ENCODE data around the gene SF3B1.
"Not testable (repeated sequence)": the region's sequence is repeated elsewhere in the genome, so short reads cannot be mapped to it uniquely, and the experiment has no call there.

The SF3B1 gene

DNA sequence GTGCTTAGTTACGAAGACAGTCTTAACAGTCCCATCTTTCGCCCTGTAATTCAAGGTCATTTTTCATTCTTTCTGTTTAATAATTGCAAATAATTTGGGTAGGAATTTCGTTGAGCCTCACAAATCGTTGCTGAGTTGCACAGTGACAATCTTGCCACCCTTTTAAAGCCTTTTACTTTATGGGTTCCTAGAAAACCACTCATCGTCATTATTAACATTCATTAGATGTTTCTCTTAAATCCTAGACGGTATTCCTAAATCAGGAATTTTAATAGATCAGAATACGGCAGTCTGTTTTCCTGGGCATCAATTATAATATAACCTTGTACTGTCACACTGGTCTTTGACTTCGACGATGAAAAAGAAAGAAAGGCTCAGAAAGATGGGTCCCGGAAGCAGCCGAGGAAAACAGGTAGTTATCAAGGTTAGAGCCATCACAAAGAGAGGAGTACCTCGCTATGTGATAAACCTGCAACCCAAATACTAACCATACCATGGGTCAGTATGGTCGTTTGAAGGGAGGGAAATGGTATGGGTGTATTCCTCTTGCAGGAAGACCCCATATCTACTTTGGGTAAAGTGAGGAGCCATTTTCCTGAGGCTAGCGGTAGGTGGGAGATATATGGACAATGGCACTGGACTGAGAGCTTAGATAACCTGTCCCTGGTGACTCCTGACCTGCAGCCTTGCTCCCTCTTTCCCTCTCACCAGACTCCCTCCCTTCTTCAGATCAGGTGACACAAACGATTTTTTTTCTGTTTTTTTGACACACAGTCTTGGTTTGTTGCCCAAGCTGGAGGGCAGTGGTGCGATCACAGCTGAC, 981 bp upstream of the SF3B1 start:
- DNase-seq = no peak

DNA sequence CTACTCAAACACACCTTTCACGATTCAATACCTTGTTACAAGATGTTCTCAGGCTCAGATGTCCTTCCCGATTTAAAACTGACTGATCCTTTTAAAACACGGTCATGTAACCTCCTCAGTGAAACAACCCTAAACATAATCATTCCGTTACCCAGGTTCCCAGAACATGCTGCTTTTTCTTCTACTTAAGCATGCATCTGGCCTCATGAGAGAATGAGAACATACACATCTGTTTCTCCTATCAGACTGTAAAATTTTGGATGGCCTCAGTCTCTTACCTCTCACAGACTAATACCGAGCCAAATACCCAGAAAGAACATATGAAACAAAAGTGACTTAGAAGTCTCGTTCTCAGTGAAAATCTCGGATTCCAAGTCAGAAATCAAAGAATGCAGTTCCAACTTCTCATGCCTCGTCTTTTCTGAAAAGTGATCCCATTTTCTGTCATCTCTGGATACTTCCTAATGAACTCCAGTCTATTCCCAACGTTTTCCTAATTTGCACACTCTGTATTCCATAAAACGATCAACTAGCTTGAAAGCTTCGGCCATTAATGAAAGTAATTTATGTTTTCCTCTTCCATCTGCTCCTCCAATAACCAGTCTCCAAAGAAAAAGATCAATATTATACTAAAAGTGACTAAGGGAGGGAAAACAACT, 919 bp downstream of the SF3B1 start:
- DNase-seq = no peak

DNA sequence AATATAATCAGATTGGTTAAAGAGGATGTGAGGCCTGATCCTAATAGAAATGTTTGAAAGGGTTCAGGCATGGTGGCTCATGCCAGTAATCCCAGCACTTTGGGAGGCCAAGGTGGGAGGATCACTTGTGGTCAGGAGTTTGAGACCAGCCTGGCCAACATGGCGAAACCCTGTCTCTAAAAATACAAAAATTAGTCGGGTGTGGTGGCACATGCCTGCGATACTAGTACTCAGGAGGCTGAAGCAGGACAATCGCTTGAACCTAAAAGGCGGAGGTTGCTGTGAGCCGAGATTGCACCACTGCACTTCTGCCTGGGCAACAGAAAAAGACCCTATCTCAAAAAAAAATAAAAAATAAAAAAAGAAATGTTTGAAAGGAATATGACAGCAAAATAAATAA, 2.3 kb downstream of the SF3B1 start:
- not testable (repeated sequence) for DNase-seq

DNA sequence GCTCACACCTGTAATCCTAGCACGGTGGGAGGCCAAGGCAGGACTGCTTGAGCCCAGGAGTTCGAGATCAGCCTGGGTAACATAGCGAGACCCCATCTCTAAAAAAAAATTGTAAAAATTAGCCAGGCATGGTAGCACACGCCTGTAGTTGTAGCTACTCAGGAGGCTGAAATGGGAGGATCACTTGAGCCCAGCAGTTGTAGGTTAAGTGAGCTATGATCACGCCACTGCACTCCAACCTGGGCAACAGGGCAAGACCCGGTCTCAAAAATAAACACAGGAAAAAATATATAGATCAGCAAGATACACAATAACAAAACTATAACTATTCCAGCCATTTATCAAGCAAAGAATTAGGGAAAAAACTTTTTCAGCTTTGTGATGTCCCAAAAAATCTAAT, 3.0 kb downstream of the SF3B1 start:
- no peak for DNase-seq

DNA sequence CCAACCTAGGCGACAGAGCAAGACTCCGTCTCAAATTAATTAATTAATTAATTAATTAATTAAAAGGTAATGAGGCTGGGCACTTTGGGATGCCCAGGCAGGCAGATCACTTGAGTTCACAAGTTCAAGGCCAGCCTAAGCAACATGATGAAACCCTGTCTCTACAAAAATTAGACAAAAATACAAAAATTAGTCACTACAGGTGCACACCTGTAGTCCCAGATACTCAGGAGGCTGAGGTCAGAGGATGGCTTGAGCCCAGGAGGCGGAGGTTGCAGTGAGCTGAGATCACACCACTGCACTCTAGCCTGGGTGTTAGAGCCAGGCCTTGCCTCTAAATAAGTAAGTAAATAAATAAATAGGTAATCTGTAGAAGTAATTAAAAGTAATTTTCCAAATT, 6.8 kb downstream of the SF3B1 start:
- DNase-seq = no peak

DNA sequence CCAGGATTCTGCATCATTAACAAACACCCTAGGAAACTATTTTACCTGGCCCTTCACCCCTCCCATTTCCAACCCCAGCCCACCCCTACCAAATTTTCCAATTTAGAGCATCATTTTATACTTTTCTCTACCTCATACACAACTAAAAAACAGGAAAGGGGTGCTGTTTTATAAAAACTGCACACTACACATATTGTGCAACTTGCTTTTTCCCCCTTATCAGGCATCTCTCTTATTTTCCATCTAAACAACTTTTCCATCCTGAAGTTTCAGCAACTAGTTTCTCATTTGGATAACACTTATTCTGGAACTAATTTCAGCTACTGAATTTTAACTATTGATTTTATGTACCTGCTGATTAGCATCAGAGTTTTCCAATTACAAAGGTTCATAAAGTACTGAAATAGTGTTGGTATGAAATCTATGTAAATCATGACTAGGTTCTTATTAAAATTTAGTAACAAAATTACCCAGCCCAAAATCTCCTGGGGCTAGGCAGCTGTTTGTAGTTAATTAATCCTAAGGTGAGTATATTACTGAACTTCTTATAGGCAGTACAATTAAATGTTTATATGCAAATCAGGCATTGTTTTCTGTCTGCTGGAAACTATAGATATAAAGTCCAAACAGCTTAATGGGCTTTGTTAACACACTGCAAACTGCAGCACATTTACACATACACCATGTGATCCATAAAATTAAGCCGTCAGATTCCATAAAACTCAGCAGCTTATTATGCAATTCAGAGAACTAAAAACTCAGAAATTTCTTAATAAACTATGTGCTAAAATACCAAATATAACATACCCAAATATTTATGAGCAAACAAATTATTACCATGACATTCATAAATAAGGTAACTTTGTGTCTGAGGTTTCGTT, 7.9 kb downstream of the SF3B1 start:
- no peak for DNase-seq

DNA sequence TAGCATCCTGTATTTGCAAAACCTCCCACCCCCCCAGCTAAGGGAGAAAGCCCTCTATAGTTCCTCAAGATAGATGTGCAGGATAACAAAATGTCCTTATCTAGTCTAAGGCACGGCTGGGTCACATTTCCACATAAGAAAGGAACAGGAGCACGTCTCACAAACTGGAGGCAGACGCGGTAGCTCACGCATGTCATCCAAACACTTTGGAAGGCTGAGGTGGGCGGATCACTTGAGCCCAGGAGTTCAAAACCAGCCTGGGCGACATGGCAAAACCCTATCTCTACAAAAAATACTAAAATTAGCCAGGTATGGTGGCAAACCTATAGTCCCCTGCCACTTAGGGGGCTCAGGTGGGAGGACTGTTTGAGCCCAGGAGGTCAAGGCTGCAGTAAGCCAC, 9.3 kb downstream of the SF3B1 start:
- no peak for DNase-seq

DNA sequence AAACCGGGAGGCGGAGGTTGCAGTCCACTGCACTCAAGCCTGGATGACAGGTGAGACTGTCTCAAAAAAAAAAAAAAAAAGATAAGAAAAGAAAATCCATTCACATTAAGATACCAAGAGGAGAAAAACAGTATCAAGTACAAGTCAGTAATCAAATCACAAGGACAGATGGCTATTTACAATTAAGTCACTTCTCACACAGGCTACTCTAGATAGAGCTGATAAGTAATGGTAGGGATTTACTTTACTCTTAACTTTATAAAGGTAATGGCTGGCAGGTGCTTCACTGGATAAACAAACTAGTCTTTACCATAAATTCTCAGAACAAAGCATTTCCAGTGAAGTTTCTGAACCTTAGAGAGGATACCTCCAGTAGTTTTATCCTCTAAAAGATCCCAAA, 11.5 kb downstream of the SF3B1 start:
- DNase-seq = no peak

DNA sequence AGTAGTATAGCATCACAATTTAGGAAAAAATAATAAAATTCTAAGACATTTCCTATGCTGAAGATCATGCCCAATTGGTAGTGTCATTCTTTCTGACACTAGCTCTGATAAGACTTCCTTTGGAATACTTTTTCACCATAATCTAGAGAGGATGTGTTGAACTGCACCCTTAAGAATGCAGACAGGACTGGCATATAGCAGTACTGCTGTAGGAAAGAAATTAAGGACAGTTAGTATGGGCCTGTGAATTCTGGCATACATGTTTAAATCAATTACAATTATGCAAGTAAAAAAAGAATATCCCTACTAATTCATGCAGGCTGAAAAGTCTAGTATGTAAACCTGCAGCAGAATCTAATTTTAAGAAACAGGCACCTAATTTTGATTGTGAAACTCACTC, 15.4 kb downstream of the SF3B1 start:
- no peak for DNase-seq

DNA sequence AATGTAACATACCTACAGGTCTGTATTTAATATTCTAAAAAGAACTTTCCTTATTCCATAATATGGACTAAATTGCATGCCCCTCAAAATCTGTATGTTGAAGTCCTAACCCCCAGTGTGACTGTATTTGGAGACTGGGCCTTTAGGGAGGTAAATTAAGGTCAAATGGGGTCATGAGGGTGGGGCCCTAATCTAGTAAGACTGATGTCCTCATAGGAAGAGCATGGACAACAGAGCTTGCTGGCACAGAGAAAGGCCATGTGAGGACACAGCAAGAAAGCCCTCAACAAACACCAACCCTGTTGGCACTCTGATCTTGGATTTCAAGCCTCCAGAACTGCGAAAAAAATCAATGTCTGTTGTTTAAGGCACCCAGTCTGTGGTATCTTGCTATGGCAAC, 18.6 kb downstream of the SF3B1 start:
- DNase-seq = no peak

DNA sequence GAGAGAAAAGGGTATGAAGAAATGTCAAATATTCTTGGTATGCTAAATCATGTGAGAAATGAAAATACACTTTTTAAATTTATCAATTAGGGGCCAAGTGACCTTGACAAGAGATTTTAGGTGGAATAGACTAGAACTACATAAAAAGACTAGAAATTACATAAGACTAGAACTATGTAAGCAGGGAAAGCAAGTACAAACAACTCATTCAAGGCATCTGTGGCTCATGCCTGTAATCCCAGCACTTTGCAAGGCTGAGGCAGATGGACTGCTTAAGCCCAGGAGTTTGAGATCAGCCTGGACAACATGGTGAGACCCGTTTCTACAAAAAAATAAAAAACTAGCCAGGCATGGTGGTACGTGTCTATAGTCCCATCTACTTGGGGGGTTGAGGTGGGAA, 20.3 kb downstream of the SF3B1 start:
- DNase-seq = no peak

DNA sequence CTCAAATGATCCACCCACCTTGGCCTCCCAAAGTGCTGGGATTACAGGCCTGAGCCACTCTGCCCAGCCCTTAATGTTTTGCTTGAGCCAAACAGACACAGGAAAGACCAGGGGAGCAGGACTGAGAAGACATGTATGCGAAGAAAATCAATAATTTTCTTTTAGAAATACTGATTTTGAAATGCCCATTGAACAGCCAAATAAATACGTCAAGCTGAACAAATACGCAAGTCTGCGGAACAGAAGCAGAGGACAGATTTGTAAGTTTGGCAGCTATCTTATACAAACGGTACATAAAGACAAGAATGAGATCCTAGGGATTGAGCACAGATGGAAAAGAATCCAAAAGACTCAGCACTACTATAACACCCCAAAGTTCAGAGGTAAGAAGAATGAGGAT, 20.8 kb downstream of the SF3B1 start:
- no peak for DNase-seq

DNA sequence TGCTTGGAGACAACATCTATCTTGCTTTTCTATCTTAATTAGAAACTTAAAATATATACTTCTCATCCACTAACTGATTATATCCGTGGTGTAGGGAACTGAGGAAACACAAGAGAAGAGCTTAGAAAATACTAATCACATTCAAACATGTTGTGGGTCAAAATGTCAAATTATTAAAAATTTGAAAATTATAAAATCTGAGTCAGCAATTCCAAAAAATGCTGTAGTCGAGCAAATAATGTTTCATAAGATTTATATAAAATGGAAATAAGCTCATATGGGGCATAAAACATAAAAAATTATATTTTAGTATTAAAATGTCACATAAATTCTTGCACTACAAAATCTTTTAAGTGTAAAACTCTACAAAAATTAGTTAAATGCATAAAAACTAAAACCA, 29.2 kb downstream of the SF3B1 start:
- no peak for DNase-seq

DNA sequence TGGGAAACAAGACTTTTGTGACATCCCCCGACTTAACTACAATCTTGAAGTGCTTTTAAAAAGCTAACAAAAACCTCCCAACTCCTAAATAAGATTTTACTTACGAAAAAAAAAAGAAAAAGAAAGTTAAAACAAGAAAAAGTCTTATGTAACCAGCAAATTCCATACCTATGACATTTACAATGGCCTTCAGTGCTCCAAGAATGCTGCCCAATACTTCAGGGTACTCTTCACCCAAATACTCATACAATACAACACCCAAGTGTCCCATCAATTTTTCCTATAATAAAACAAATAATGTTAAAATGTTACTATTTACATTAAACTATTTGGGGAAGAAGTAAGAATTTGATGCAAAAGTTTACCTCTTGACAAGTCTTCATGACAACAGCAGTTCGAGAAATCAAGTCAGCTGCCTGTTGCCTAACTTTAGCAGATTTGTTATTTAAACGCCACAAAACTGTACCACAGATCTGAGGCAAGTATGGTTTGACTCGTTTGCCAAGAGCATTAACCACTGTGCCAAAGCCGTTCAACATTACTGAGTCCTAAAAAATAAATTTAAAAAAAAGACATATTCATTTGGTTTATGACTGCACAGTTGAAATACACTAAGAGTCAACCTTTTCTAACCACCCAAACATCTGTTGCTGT, 34.8 kb downstream of the SF3B1 start:
- no peak for DNase-seq

DNA sequence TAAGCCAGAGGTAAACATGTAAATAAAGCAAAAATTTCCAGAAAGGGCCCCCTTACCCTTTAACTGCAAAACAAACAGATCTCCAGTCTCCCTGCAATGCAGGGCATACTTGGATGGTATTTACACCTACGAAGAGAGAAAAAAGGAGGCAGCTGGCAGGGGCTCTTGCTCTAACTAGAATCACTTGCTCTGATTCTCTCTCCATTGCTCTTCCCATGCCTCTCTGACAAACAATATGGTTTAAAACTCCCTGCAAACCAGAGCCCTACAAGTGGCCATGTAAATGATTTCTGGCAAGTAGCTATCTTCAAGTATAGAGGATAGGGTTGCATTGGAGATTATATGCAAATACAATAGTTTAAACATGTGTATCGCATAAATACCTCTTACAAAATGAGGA, 35.9 kb downstream of the SF3B1 start:
- no peak for DNase-seq

DNA sequence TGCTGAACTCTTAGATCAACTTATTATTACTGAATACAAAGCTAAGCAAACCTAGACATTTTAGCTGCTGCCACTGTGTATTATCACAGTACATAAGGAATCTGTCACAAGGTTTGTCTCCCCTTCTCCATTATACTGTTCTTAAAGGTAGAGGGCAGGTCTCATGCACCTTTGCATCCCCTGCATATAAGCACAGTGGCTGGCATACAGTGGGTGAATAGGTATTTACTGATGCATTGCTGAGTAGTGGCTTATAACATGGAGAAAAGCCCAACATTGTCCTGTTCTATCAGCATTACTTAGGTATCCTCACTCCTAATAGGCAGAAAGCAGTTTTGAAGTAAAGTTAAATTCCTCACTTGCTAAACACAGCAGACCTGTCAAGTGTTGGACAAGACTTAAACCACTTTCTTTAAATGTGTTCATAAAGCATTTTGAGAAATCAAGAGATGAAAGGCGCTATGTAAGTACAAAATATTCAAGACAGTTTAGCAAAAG, 43.6 kb downstream of the SF3B1 start:
- DNase-seq = no peak

DNA sequence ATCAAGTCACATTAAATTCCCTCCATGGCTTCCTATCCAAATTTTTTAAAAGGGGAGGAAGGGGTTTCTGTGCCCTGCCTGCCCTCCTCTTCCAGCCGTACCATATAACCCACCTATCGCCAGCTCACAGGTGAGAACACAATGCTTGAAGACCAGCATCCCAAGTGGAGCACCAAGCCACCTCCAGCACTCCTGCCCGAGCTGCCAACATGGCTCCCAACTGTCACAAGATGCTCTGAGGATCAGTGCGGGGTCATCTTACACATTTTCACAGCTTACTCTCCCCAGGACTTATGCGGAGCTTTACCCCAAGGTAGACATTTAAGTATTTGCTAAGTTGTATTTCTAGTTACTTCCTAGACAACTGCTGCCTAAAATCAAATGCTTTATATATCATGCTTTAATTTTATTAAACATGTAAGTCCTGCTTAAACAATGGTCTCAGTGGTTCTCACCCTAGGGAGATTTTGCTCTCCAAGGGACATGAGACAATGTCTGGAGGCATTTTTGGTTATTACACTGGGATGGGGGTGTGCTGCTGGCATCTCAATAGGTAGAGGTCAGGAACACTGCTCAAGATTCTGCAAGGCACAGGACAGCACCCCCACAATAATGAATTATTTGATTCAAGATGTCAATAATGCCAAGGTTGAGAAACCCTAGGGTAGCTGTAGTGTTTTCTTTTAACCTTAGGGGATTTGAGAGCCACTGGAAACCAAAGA, 45.8 kb downstream of the SF3B1 start:
- DNase-seq = no peak

DNA sequence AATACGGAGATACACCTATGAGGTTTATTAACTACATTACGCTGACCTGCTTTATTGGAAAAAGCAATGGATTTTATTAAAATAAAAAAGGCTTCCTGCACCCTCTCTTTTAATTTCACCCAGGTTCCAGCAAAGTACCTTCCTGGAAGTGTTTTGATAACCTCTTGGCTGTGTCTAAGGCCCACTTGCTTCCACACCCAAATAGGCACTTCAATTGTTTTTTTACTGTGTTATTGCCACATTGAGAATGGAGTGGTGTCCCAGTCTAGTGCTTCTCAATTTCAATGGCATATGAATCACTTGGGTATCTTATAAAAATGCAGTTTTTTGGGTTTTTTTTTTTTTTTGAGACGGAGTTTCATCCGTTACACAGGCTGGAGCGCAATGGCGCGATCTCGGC, 47.6 kb downstream of the SF3B1 start:
- DNase-seq = no peak

DNA sequence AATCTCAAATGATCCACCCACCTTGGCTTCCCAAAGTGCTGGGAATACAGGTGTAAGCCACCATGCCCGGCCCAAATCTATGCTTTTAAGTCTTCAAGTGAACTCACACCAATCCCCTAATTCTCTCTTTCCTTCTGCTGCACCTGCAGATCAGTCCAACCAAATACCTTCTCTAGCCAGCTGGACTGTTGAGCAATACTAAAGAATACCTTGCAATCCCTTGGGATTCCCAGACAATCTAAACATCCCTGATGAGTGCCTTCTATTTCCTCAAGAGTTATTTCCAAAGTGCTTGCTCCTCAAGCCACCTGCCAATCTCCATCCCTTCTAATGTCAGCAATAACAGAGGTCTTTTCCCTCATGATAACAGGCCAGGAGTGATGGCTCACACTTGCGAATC, 48.6 kb downstream of the SF3B1 start:
- DNase-seq = no peak

DNA sequence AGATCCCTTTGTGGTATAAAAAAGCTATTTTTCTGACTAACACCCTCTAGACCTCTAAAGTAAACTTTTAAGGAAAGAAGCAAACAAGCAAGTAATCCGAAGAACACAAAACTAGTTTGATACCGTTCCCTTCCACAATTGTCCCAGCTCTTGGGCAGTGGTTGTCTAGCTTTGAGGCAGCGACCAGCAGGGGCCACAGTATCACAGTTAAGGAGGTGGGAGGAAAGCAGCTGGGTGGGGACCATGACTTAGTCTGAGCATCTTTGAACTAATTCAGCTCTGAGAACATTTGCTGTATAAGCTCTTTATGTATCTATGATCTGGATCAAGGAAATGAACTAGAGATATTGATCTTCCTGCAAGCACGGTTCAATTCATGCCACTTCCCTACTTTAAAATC, 51.0 kb downstream of the SF3B1 start:
- DNase-seq = no peak

DNA sequence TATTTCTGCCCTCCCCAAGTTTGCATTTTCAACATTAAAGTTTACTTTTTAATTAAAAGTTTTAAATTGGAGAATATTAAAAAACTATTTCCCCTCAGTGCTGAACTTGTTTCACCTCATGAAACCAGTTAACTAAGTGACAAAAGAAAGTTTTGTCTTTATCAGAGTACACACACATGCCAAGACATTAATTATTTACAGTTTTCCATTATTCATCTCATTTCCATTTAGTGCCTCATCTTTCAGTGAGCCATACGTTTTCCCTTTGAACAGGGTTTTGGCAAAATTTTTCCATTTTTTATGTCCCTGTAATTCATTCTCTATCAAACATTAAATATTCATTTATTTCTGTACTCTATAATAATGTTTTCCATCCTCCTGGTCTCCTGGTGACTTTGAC, 53.2 kb downstream of the SF3B1 start:
- no peak for DNase-seq

DNA sequence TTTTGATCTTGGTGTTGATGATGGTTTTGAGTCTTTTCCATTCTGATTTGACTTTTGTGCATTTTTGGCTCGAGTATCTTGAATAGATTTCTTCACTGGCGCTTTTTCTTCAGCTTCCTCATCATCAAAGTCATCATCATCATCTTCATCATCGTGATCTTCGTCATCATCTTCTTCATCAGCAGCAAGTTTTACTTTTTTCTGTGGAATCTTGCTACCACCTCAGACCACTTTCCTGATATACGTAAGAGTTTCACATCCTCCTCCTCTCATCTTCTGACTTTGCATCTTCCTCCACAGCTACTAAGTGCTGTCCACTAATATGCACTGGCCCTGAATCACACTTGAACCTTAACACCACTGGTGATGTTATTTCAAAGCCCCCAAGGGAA, 54.9 kb downstream of the SF3B1 start:
- DNase-seq = not testable (repeated sequence)
